ENCODE measurements around the gene ZBTB16.

Gene ZBTB16

GRCh38 chr11:114095899-114096298, 36.4 kb downstream of the ZBTB16 start:
- TF ChIP-seq, protein P1, sequence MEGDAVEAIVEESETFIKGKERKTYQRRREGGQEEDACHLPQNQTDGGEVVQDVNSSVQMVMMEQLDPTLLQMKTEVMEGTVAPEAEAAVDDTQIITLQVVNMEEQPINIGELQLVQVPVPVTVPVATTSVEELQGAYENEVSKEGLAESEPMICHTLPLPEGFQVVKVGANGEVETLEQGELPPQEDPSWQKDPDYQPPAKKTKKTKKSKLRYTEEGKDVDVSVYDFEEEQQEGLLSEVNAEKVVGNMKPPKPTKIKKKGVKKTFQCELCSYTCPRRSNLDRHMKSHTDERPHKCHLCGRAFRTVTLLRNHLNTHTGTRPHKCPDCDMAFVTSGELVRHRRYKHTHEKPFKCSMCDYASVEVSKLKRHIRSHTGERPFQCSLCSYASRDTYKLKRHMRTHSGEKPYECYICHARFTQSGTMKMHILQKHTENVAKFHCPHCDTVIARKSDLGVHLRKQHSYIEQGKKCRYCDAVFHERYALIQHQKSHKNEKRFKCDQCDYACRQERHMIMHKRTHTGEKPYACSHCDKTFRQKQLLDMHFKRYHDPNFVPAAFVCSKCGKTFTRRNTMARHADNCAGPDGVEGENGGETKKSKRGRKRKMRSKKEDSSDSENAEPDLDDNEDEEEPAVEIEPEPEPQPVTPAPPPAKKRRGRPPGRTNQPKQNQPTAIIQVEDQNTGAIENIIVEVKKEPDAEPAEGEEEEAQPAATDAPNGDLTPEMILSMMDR (IDR thresholded peaks at IDR 0.05) = no peak
- H2AFZ ChIP-seq = no peak overlapping the region
- H3K4me2 ChIP-seq (ENCODE audit: low read length) = no peak overlapping the region
- H3K27me3 ChIP-seq (ENCODE audit: control insufficient read depth, insufficient read depth, low read length) = no peaks in the 10 kb centered on the region
- H3K36me3 ChIP-seq (ENCODE audit: control insufficient read depth, insufficient read depth, low read length) = no peaks in the 10 kb centered on the region
- H3K4me1 ChIP-seq = peaks cover 13% of the 10 kb centered on the region
- peaks cover 40% of the 10 kb centered on the region for H3K79me2 ChIP-seq
- H3K9ac ChIP-seq = no peak overlapping the region
- no peaks in the 10 kb centered on the region for H3K9me3 ChIP-seq (ENCODE audit: control insufficient read depth, low read length)
- peak overlapping the region; percentile 44 for H3K27ac ChIP-seq
- H3K4me3 ChIP-seq (ENCODE audit: low read depth, low read length) = no peak overlapping the region

- H3K4me1 ChIP-seq = peaks cover 18% of the 10 kb centered on the region
- TF ChIP-seq, protein P1 (IDR thresholded peaks at IDR 0.05) = no peak
- no peak overlapping the region for H3K4me2 ChIP-seq (ENCODE audit: low read length)
- no peak overlapping the region for H3K4me3 ChIP-seq (ENCODE audit: low read depth, low read length)
- no peaks in the 10 kb centered on the region for H3K9me3 ChIP-seq (ENCODE audit: control insufficient read depth, low read length)
- no peak overlapping the region for H3K27ac ChIP-seq
- H3K79me2 ChIP-seq = peaks cover 35% of the 10 kb centered on the region
- H3K9ac ChIP-seq = no peak overlapping the region
- H3K27me3 ChIP-seq (ENCODE audit: control insufficient read depth, insufficient read depth, low read length) = no peaks in the 10 kb centered on the region
- H3K36me3 ChIP-seq (ENCODE audit: control insufficient read depth, insufficient read depth, low read length) = no peaks in the 10 kb centered on the region
- H2AFZ ChIP-seq = no peak overlapping the region
Observed at GRCh38 chr11:114097832-114098231, 38.3 kb downstream of the ZBTB16 start.

DNA sequence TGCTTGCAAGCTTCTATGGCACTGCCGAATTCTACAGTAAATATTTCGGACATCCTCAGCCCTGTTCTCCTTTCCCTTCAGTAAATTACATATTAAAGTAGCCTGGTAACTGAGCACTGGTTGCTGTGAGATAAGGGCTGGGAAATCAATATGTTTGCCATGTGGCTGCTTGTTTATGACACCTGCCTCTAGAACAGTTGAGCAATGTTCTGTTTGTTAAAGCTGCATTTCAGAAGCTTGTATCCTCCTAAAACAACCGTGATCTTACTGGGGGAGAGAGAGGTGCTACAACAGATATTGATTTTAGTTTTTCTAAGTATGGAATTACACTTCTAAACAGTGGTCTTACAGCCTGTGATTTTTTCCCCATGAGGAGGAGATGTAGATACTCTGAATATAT, 39.4 kb downstream of the ZBTB16 start:
- no peak overlapping the region for H3K4me3 ChIP-seq (ENCODE audit: low read depth, low read length)
- H3K4me1 ChIP-seq = peaks cover 28% of the 10 kb centered on the region
- peak overlapping the region; percentile 20 for H3K27ac ChIP-seq
- no peaks in the 10 kb centered on the region for H3K27me3 ChIP-seq (ENCODE audit: control insufficient read depth, insufficient read depth, low read length)
- H2AFZ ChIP-seq = no peak overlapping the region
- TF ChIP-seq, protein P1 (IDR thresholded peaks at IDR 0.05) = no peak
- H3K9me3 ChIP-seq (ENCODE audit: control insufficient read depth, low read length) = no peaks in the 10 kb centered on the region
- H3K4me2 ChIP-seq (ENCODE audit: low read length) = no peak overlapping the region
- H3K36me3 ChIP-seq (ENCODE audit: control insufficient read depth, insufficient read depth, low read length) = no peaks in the 10 kb centered on the region
- peaks cover 32% of the 10 kb centered on the region for H3K79me2 ChIP-seq
- no peak overlapping the region for H3K9ac ChIP-seq

- no peaks in the 10 kb centered on the region for H3K36me3 ChIP-seq (ENCODE audit: control insufficient read depth, insufficient read depth, low read length)
- TF ChIP-seq, protein P1 (IDR thresholded peaks at IDR 0.05) = no peak
- H3K4me2 ChIP-seq (ENCODE audit: low read length) = no peak overlapping the region
- H3K4me3 ChIP-seq (ENCODE audit: low read depth, low read length) = no peak overlapping the region
- peaks cover 34% of the 10 kb centered on the region for H3K4me1 ChIP-seq
- H3K9me3 ChIP-seq (ENCODE audit: control insufficient read depth, low read length) = no peaks in the 10 kb centered on the region
- H3K27me3 ChIP-seq (ENCODE audit: control insufficient read depth, insufficient read depth, low read length) = no peaks in the 10 kb centered on the region
- H2AFZ ChIP-seq = no peak overlapping the region
- H3K9ac ChIP-seq = no peak overlapping the region
- peaks cover 31% of the 10 kb centered on the region for H3K79me2 ChIP-seq
- H3K27ac ChIP-seq = peak overlapping the region; percentile 12
Observed at GRCh38 chr11:114099392-114100178, 40.1 kb downstream of the ZBTB16 start.

All from parathyroid adenoma (tissue), 2 donors.